Naive thymus-derived CD4-positive, alpha-beta T cell (primary cell): Measurements from ENCODE around the gene MACROD2. TPM values are rescaled to one million over a fixed set of nuclear protein-coding genes. Genes with fewer than 3 reads are reported as not detected.

Source experiments
- ATAC-seq: fragments of 150-1000 bp; cut with Tn5 transposase; 2 replicates; pipeline ENCODE4 v1.10.0; 2021; ENCODE audit warnings: mild to moderate bottlenecking, moderate library complexity
- CTCF ChIA-PET: fragments of 350-600 bp; sonication (Branson Sonifier 250); formaldehyde crosslinking; loops from one replicate; lab custom pipeline; 2021; ENCODE audit warnings: antibody characterized with exemption; lab: Charles Lee
- POLR2A ChIA-PET: fragments of 350-600 bp; sonication (Branson Sonifier 250); formaldehyde crosslinking; loops from one replicate; lab custom pipeline; 2021; ENCODE audit warnings: antibody characterized with exemption, inconsistent platforms; lab: Charles Lee
- DNase-seq, 9 donors: peaks; one replicate each; pipeline versions ENCODE4 v3.0.0 to v3.0.0-alpha.2; 2020 to 2022; ENCODE audit warnings: mixed read lengths in 1 of 9
- H3K27ac ChIP-seq: one replicate; pipeline ENCODE4 v1.7.0; 2013; ENCODE audit warnings: mild to moderate bottlenecking, low read depth, low read length, moderate library complexity
- H3K27me3 ChIP-seq, 2 donors: one replicate each; pipeline ENCODE4 v1.7.0; 2013; ENCODE audit warnings: low read length in 2 of 2, mild to moderate bottlenecking in 2 of 2, moderate library complexity in 2 of 2; ENCODE audit not compliant: control insufficient read depth in 2 of 2, insufficient read depth in 2 of 2
- H3K36me3 ChIP-seq, 3 experiments: 1 replicate in 2 of 3; 2 replicates in 1 of 3; pipeline ENCODE4 v1.7.0; 2013; ENCODE audit warnings: low read length in 3 of 3, mild to moderate bottlenecking in 3 of 3, moderate library complexity in 1 of 3; ENCODE audit not compliant: insufficient read depth in 3 of 3, control insufficient read depth in 2 of 3
- H3K4me1 ChIP-seq, 2 donors: one replicate each; pipeline ENCODE4 v1.7.0; 2013; ENCODE audit warnings: low read length in 2 of 2, mild to moderate bottlenecking in 2 of 2, moderate library complexity in 1 of 2; ENCODE audit not compliant: control insufficient read depth in 2 of 2, insufficient read depth in 2 of 2
- H3K4me3 ChIP-seq: 2 replicates; pipeline ENCODE4 v1.7.0; 2013; ENCODE audit warnings: mild to moderate bottlenecking, low read length
- H3K9me3 ChIP-seq, 3 experiments: 1 replicate in 2 of 3; 2 replicates in 1 of 3; pipeline ENCODE4 v1.7.0; 2013; ENCODE audit warnings: low read length in 3 of 3; ENCODE audit not compliant: control insufficient read depth in 2 of 3
- H3K27ac Mint-ChIP-seq, 9 donors: one replicate each; pipeline ENCODE4 v1.8.0; 2020 to 2022; ENCODE audit warnings: mixed read lengths in 9 of 9, mild to moderate bottlenecking in 8 of 9, moderate library complexity in 5 of 9, inconsistent platforms in 2 of 9
- H3K27me3 Mint-ChIP-seq, 5 donors: one replicate each; pipeline ENCODE4 v1.8.0; 2021 to 2022; ENCODE audit warnings: mixed read lengths in 5 of 5, mild to moderate bottlenecking in 1 of 5
- H3K36me3 Mint-ChIP-seq, 5 donors: one replicate each; pipeline ENCODE4 v1.8.0; 2020 to 2022; ENCODE audit warnings: mixed read lengths in 5 of 5, mild to moderate bottlenecking in 3 of 5, inconsistent platforms in 1 of 5
- H3K4me1 Mint-ChIP-seq, 7 donors: one replicate each; pipeline ENCODE4 v1.8.0; 2020 to 2022; ENCODE audit warnings: mixed read lengths in 7 of 7, mild to moderate bottlenecking in 3 of 7, inconsistent platforms in 1 of 7
- H3K4me3 Mint-ChIP-seq, 10 donors: one replicate each; pipeline ENCODE4 v1.8.0; 2020 to 2022; ENCODE audit warnings: mild to moderate bottlenecking in 10 of 10, mixed read lengths in 10 of 10, moderate library complexity in 6 of 10, inconsistent platforms in 2 of 10
- H3K9me3 Mint-ChIP-seq, 11 donors: one replicate each; pipeline ENCODE4 v1.8.0; 2020 to 2022; ENCODE audit warnings: mixed read lengths in 11 of 11, mild to moderate bottlenecking in 4 of 11, inconsistent platforms in 1 of 11, moderate library complexity in 1 of 11
- intact Hi-C, 2 donors: fragments of 100-400 bp; cut with micrococcal nuclease; formaldehyde crosslinking; loops; one replicate each; pipeline ENCODE4 v1.15.1; 2023
- polyA plus RNA-seq, 2 donors: library from polyadenylated mRNA; unstranded; fragments of 300-500 nt; fragmentation: Illumina TruSeq; gene quantifications; one replicate each; pipeline ENCODE4 v1.2.3, GENCODE V29; 2021
- total RNA-seq, 6 experiments: library from RNA in 5 of 6; stranded (reverse) in 5 of 6; gene quantifications; 1 replicate in 5 of 6; 2 replicates in 1 of 6; pipeline ENCODE4 v1.2.3 and lab custom pipeline; 2021 to 2026

MACROD2 gene
- total and polyA plus RNA-seq, 7 experiments from 2014 or later: 0.27 to 0.86 (median 0.34) TPM; not detected in 4

GRCh38 chr20:15706719-15707118 lies 1711.4 kb downstream of the MACROD2 start:
- Mint-ChIP-seq H3K4me3 (no peak overlapping the region), H3K4me1 (no peaks in the 10 kb centered on the region), H3K36me3 (no peaks in the 10 kb centered on the region), H3K27me3 (no peaks in the 10 kb centered on the region), H3K27ac (no peak overlapping the region), H3K9me3 (peaks cover 0 to 4% (median 0%) of the 10 kb centered on the region in 11 donors)
- POLR2A ChIA-PET: no interaction called here
- DNase-seq: no peak
- intact Hi-C loops: no loop called here
- H3K36me3 ChIP-seq: no peaks in the 10 kb centered on the region
- H3K9me3 ChIP-seq: no peaks in the 10 kb centered on the region
- H3K27me3 ChIP-seq: no peaks in the 10 kb centered on the region
- H3K27ac ChIP-seq: no peak overlapping the region
- no peaks in the 10 kb centered on the region for H3K4me1 ChIP-seq
- CTCF ChIA-PET: no interaction called here
- H3K4me3 ChIP-seq: no peak overlapping the region
- ATAC-seq: no peak

- Mint-ChIP-seq H3K27ac (no peak overlapping the region), H3K4me3 (no peak overlapping the region), H3K9me3 (peaks cover 0 to 6% (median 0%) of the 10 kb centered on the region in 11 donors), H3K27me3 (no peaks in the 10 kb centered on the region), H3K4me1 (no peaks in the 10 kb centered on the region), H3K36me3 (no peaks in the 10 kb centered on the region)
- Histone ChIP-seq H3K4me1 (no peaks in the 10 kb centered on the region), H3K27me3 (no peaks in the 10 kb centered on the region), H3K27ac (no peak overlapping the region), H3K4me3 (no peak overlapping the region), H3K9me3 (no peaks in the 10 kb centered on the region), H3K36me3 (no peaks in the 10 kb centered on the region)
- CTCF ChIA-PET: interaction anchor here (1.5 kb wide), 1 partner anchor 1052 kb away, joined by 4 read pairs; no protein-coding TSS in a partner anchor
- DNase-seq (peak in 4 of 9 donors; percentile 1 to 42 (median 6)), ATAC-seq (no peak)
- intact Hi-C loops: no loop called here
- POLR2A ChIA-PET: no interaction called here
These were observed 1713.8 kb downstream of the MACROD2 start for GRCh38 chr20:15708984-15709598.

- H3K36me3 ChIP-seq: no peaks in the 10 kb centered on the region
- H3K27ac ChIP-seq: no peak overlapping the region
- Mint-ChIP-seq H3K9me3 (peaks cover 0 to 6% (median 0%) of the 10 kb centered on the region in 11 donors), H3K4me1 (no peaks in the 10 kb centered on the region), H3K4me3 (no peak overlapping the region), H3K36me3 (no peaks in the 10 kb centered on the region), H3K27ac (no peak overlapping the region), H3K27me3 (no peaks in the 10 kb centered on the region)
- no peak overlapping the region for H3K4me3 ChIP-seq
- ChIA-PET CTCF (no interaction called here), POLR2A (no interaction called here)
- no peak for DNase-seq
- intact Hi-C loops: no loop called here
- no peak for ATAC-seq
- H3K4me1 ChIP-seq: no peaks in the 10 kb centered on the region
- H3K27me3 ChIP-seq: no peaks in the 10 kb centered on the region
- H3K9me3 ChIP-seq: no peaks in the 10 kb centered on the region
These were observed 1715.3 kb downstream of the MACROD2 start for GRCh38 chr20:15710636-15711035.

- DNase-seq (no peak), ATAC-seq (no peak)
- Histone ChIP-seq H3K4me1 (no peaks in the 10 kb centered on the region), H3K4me3 (no peak overlapping the region), H3K36me3 (no peaks in the 10 kb centered on the region), H3K27me3 (no peaks in the 10 kb centered on the region), H3K27ac (no peak overlapping the region), H3K9me3 (no peaks in the 10 kb centered on the region)
- intact Hi-C loops: no loop called here
- H3K9me3 Mint-ChIP-seq: peaks cover 0 to 6% (median 0%) of the 10 kb centered on the region in 11 donors
- H3K4me1 Mint-ChIP-seq: no peaks in the 10 kb centered on the region
- H3K27me3 Mint-ChIP-seq: no peaks in the 10 kb centered on the region
- ChIA-PET CTCF (no interaction called here), POLR2A (no interaction called here)
- no peak overlapping the region for H3K4me3 Mint-ChIP-seq
- H3K27ac Mint-ChIP-seq: no peak overlapping the region
- no peaks in the 10 kb centered on the region for H3K36me3 Mint-ChIP-seq
These were observed 1715.9 kb downstream of the MACROD2 start for GRCh38 chr20:15711177-15711576.

GRCh38 chr20:15716256-15716655 lies 1720.9 kb downstream of the MACROD2 start:
- Histone ChIP-seq H3K27ac (no peak overlapping the region), H3K27me3 (no peaks in the 10 kb centered on the region), H3K9me3 (no peaks in the 10 kb centered on the region), H3K4me3 (no peak overlapping the region), H3K36me3 (no peaks in the 10 kb centered on the region), H3K4me1 (no peaks in the 10 kb centered on the region)
- no peaks in the 10 kb centered on the region for H3K27me3 Mint-ChIP-seq
- ChIA-PET CTCF (no interaction called here), POLR2A (no interaction called here)
- intact Hi-C loops: no loop called here
- H3K4me3 Mint-ChIP-seq: no peak overlapping the region
- no peak for ATAC-seq
- H3K27ac Mint-ChIP-seq: no peak overlapping the region
- DNase-seq: no peak
- no peaks in the 10 kb centered on the region for H3K36me3 Mint-ChIP-seq
- peaks cover 0 to 2% (median 0%) of the 10 kb centered on the region in 7 donors for H3K4me1 Mint-ChIP-seq
- H3K9me3 Mint-ChIP-seq: peaks cover 0 to 11% (median 2%) of the 10 kb centered on the region in 11 donors

- DNase-seq: no peak
- ATAC-seq: no peak
- ChIA-PET POLR2A (no interaction called here), CTCF (no interaction called here)
- Histone ChIP-seq H3K4me1 (no peaks in the 10 kb centered on the region), H3K27me3 (no peaks in the 10 kb centered on the region), H3K9me3 (no peaks in the 10 kb centered on the region), H3K36me3 (no peaks in the 10 kb centered on the region), H3K4me3 (no peak overlapping the region), H3K27ac (no peak overlapping the region)
- no peak overlapping the region for H3K27ac Mint-ChIP-seq
- H3K9me3 Mint-ChIP-seq: peaks cover 0 to 24% (median 7%) of the 10 kb centered on the region in 11 donors
- H3K4me1 Mint-ChIP-seq: no peaks in the 10 kb centered on the region
- intact Hi-C loops: no loop called here
- H3K4me3 Mint-ChIP-seq: no peak overlapping the region
- no peaks in the 10 kb centered on the region for H3K27me3 Mint-ChIP-seq
- no peaks in the 10 kb centered on the region for H3K36me3 Mint-ChIP-seq
These were observed 1731.1 kb downstream of the MACROD2 start for GRCh38 chr20:15726416-15726815.

GRCh38 chr20:15734052-15734451 lies 1738.7 kb downstream of the MACROD2 start:
- Mint-ChIP-seq H3K27ac (no peak overlapping the region), H3K27me3 (peaks cover 0 to 4% (median 0%) of the 10 kb centered on the region in 5 donors), H3K4me1 (no peaks in the 10 kb centered on the region), H3K36me3 (no peaks in the 10 kb centered on the region), H3K4me3 (no peak overlapping the region), H3K9me3 (peaks cover 0 to 14% (median 5%) of the 10 kb centered on the region in 11 donors)
- CTCF ChIA-PET: no interaction called here
- H3K4me1 ChIP-seq: no peaks in the 10 kb centered on the region
- no peaks in the 10 kb centered on the region for H3K36me3 ChIP-seq
- ATAC-seq (no peak), DNase-seq (no peak)
- POLR2A ChIA-PET: no interaction called here
- no peak overlapping the region for H3K27ac ChIP-seq
- H3K27me3 ChIP-seq: no peaks in the 10 kb centered on the region
- intact Hi-C loops: no loop called here
- no peak overlapping the region for H3K4me3 ChIP-seq
- H3K9me3 ChIP-seq: no peaks in the 10 kb centered on the region
